Astrocyte (in vitro differentiated cells and primary cell): Measurements from ENCODE around the gene TIMM44. TPM values are rescaled to one million over a fixed set of nuclear protein-coding genes. Genes with fewer than 3 reads are reported as not detected.
A peak's percentile ranks its signal among the peaks of the same experiment; 100 is the strongest.

Experiments
- DNase-seq: peaks from one replicate; pipeline ENCODE4 v3.0.0-alpha.2; 2010; ENCODE audit warnings: low read depth
- FAIRE-seq: peaks from 2 replicates; lab custom pipeline; 2011; peaks lifted over from hg19 to GRCh38; lab: Jason Lieb, UNC
- H2AFZ ChIP-seq: 2 replicates; pipeline ENCODE4 v1.6.0; 2012; ENCODE audit warnings: low read depth, low read length, inconsistent platforms
- H3K27ac ChIP-seq: 2 replicates; pipeline ENCODE4 v1.5.1; 2011; ENCODE audit warnings: low read depth, low read length, inconsistent platforms
- H3K27me3 ChIP-seq: 2 replicates; pipeline ENCODE4 v1.6.0; 2011; ENCODE audit warnings: low read length, inconsistent platforms; ENCODE audit not compliant: insufficient read depth
- H3K36me3 ChIP-seq: 2 replicates; pipeline ENCODE4 v1.5.1; 2011; ENCODE audit warnings: low read length, inconsistent platforms; ENCODE audit not compliant: insufficient read depth
- H3K4me1 ChIP-seq: 2 replicates; pipeline ENCODE4 v1.5.1; 2011; ENCODE audit warnings: low read length, inconsistent platforms; ENCODE audit not compliant: insufficient read depth
- H3K4me2 ChIP-seq: 2 replicates; pipeline ENCODE4 v1.6.0; 2012; ENCODE audit warnings: low read length, inconsistent platforms
- H3K4me3 ChIP-seq: 2 replicates; pipeline ENCODE4 v1.5.1; 2011; ENCODE audit warnings: low read depth, mild to moderate bottlenecking, low read length, inconsistent platforms; ENCODE audit not compliant: insufficient read depth
- H3K79me2 ChIP-seq: 2 replicates; pipeline ENCODE4 v1.6.0; 2012; ENCODE audit warnings: mild to moderate bottlenecking, low read length, inconsistent platforms; ENCODE audit not compliant: insufficient read depth
- H3K9ac ChIP-seq: 2 replicates; pipeline ENCODE4 v1.6.0; 2012; ENCODE audit warnings: mild to moderate bottlenecking, low read length, inconsistent platforms
- H3K9me3 ChIP-seq: 2 replicates; pipeline ENCODE4 v1.5.1; 2012; ENCODE audit warnings: low read depth, mild to moderate bottlenecking, low read length, inconsistent platforms; ENCODE audit not compliant: insufficient read depth
- H4K20me1 ChIP-seq: 2 replicates; pipeline ENCODE4 v1.6.0; 2012; ENCODE audit warnings: low read length, inconsistent platforms; ENCODE audit not compliant: insufficient read depth
- H3K27ac Mint-ChIP-seq: one replicate; pipeline ENCODE4 v1.8.0; 2021; ENCODE audit warnings: mild to moderate bottlenecking, mixed read lengths; ENCODE audit not compliant: unreplicated experiment
- H3K27me3 Mint-ChIP-seq: one replicate; pipeline ENCODE4 v1.8.0; 2021; ENCODE audit warnings: low read depth, mixed read lengths; ENCODE audit not compliant: unreplicated experiment
- H3K36me3 Mint-ChIP-seq: one replicate; pipeline ENCODE4 v1.8.0; 2021; ENCODE audit warnings: low read depth, mixed read lengths; ENCODE audit not compliant: unreplicated experiment
- H3K4me1 Mint-ChIP-seq: one replicate; pipeline ENCODE4 v1.8.0; 2021; ENCODE audit warnings: low read depth, mixed read lengths; ENCODE audit not compliant: unreplicated experiment
- H3K4me3 Mint-ChIP-seq: one replicate; pipeline ENCODE4 v1.8.0; 2021; ENCODE audit warnings: mild to moderate bottlenecking, moderate library complexity, mixed read lengths; ENCODE audit not compliant: unreplicated experiment
- H3K9me3 Mint-ChIP-seq: one replicate; pipeline ENCODE4 v1.8.0; 2021; ENCODE audit warnings: mild to moderate bottlenecking, mixed read lengths; ENCODE audit not compliant: unreplicated experiment
- EZH2 ChIP-seq: IDR thresholded peaks from 2 replicates; pipeline ENCODE4 v1.6.1; 2012; ENCODE audit warnings: mild to moderate bottlenecking, low read length, inconsistent platforms; ENCODE audit not compliant: insufficient read depth
- total RNA-seq: library from RNA; stranded (reverse); gene quantifications from 2 replicates; pipeline ENCODE4 v1.2.1, GENCODE V29; 2021
- TF ChIP-seq, protein P1 (sequence below): IDR thresholded peaks from 2 replicates; pipeline ENCODE4 v1.5.1; 2011; ENCODE audit warnings: low read depth, mild to moderate bottlenecking, inconsistent platforms, low read length, moderate library complexity; ENCODE audit not compliant: insufficient read depth

Gene TIMM44
- total RNA-seq, 1 donor from 2014 or later: 71.1 TPM

DNA sequence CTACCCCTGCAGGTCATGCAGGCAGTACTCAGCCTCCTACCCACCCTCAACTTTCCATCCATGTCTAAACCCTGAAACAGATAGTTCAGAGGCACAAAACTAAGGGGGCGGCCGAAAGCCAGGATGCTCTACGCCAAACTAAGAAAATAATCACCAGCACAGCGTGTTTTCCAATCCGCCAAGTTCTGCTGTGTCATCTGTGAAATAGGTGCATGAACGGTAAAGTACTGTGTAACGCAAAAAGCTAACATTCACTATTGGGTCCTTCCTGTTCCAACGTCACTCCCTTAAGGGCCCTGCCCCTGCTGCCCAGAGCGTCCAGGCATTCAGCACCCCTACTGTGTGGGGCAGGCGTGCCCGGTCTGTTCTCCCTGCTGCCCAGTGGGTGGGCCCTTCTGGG, 12.2 kb upstream of the TIMM44 start:
- no peaks in the 10 kb centered on the region for H3K4me1 Mint-ChIP-seq
- H3K4me3 Mint-ChIP-seq: no peak overlapping the region
- Histone ChIP-seq H3K79me2 (no peaks in the 10 kb centered on the region), H3K36me3 (peaks cover 2% of the 10 kb centered on the region), H3K4me2 (no peak overlapping the region), H4K20me1 (no peaks in the 10 kb centered on the region), H3K9me3 (no peaks in the 10 kb centered on the region), H3K4me3 (no peak overlapping the region), H2AFZ (no peak overlapping the region), H3K27ac (no peak overlapping the region), H3K27me3 (no peaks in the 10 kb centered on the region), H3K9ac (no peak overlapping the region), H3K4me1 (peaks cover 3% of the 10 kb centered on the region)
- peaks cover 2% of the 10 kb centered on the region for H3K36me3 Mint-ChIP-seq
- no peaks in the 10 kb centered on the region for H3K27me3 Mint-ChIP-seq
- no peak for FAIRE-seq
- H3K9me3 Mint-ChIP-seq: no peaks in the 10 kb centered on the region
- no peak for DNase-seq
- peak overlapping the region; percentile 12 for H3K27ac Mint-ChIP-seq
- TF ChIP-seq, protein P1, sequence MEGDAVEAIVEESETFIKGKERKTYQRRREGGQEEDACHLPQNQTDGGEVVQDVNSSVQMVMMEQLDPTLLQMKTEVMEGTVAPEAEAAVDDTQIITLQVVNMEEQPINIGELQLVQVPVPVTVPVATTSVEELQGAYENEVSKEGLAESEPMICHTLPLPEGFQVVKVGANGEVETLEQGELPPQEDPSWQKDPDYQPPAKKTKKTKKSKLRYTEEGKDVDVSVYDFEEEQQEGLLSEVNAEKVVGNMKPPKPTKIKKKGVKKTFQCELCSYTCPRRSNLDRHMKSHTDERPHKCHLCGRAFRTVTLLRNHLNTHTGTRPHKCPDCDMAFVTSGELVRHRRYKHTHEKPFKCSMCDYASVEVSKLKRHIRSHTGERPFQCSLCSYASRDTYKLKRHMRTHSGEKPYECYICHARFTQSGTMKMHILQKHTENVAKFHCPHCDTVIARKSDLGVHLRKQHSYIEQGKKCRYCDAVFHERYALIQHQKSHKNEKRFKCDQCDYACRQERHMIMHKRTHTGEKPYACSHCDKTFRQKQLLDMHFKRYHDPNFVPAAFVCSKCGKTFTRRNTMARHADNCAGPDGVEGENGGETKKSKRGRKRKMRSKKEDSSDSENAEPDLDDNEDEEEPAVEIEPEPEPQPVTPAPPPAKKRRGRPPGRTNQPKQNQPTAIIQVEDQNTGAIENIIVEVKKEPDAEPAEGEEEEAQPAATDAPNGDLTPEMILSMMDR: no peak
- no peak for TF ChIP-seq EZH2

DNA sequence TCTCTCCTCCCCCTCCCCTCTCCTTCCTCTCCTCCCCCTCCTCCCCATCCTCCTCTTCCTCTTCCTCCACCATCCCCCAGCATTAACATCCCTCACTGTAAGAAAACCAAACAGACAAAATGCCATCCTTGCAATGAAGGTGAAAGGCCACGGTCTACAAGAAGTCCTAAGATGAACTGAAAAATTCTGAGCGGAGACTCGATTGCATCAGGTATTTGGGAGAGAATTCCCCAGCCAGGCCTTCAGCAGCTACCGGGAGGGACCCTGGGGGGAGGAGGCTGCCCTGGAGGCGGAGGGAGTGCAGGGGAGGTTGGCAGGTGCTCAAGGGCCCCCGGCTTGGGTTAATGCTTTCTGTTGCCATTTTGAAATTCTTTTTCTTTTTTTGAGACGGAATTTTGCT, 10.1 kb upstream of the TIMM44 start:
- H3K27me3 Mint-ChIP-seq: no peaks in the 10 kb centered on the region

DNA sequence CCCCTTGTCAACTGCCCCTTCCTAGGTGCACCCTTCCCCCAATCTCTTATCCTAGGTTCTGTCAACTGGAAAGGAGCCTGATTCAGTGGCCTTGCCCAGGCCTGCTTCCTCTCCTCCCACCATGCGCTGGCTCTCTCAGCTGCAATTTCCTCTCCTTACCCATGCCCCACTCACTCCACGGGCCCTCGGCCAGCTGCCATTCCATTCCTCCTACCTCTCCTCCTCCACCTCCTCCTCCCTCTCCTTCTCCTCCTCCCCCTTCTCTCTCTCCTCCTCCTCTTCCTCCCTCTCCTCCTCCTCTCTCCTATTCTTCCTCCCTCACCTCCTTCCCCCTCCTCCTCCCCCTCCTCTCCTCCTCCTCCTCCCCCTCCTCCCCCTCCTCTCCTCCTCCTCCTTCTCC, 9.6 kb upstream of the TIMM44 start:
- H3K27ac Mint-ChIP-seq: no peak overlapping the region
- FAIRE-seq (no peak), DNase-seq (peak; percentile 16)
- Histone ChIP-seq H3K79me2 (no peaks in the 10 kb centered on the region), H4K20me1 (no peaks in the 10 kb centered on the region), H3K4me3 (no peak overlapping the region), H3K4me2 (peak overlapping the region; percentile 6), H3K36me3 (no peaks in the 10 kb centered on the region), H3K9me3 (no peaks in the 10 kb centered on the region), H2AFZ (no peak overlapping the region), H3K27ac (no peak overlapping the region), H3K27me3 (no peaks in the 10 kb centered on the region), H3K9ac (no peak overlapping the region), H3K4me1 (peaks cover 3% of the 10 kb centered on the region)
- TF ChIP-seq EZH2: no peak
- TF ChIP-seq, protein P1: no peak
- no peak overlapping the region for H3K4me3 Mint-ChIP-seq
- no peaks in the 10 kb centered on the region for H3K27me3 Mint-ChIP-seq
- H3K9me3 Mint-ChIP-seq: no peaks in the 10 kb centered on the region
- peaks cover 3% of the 10 kb centered on the region for H3K36me3 Mint-ChIP-seq
- H3K4me1 Mint-ChIP-seq: no peaks in the 10 kb centered on the region

More for the DNA sequence above, 10.1 kb upstream of the TIMM44 start:
- H3K4me3 Mint-ChIP-seq: no peak overlapping the region
- no peaks in the 10 kb centered on the region for H3K27me3 ChIP-seq
- DNase-seq: no peak
- no peaks in the 10 kb centered on the region for H4K20me1 ChIP-seq
- no peak overlapping the region for H3K4me3 ChIP-seq
- H3K36me3 Mint-ChIP-seq: peaks cover 2% of the 10 kb centered on the region
- no peak for TF ChIP-seq EZH2
- TF ChIP-seq, protein P1: no peak
- H3K36me3 ChIP-seq: no peaks in the 10 kb centered on the region
- no peaks in the 10 kb centered on the region for H3K9me3 ChIP-seq
- no peaks in the 10 kb centered on the region for H3K79me2 ChIP-seq
- no peak overlapping the region for H3K27ac ChIP-seq
- no peak overlapping the region for H3K4me2 ChIP-seq
- peaks cover 3% of the 10 kb centered on the region for H3K4me1 ChIP-seq
- no peak for FAIRE-seq
- H3K9me3 Mint-ChIP-seq: no peaks in the 10 kb centered on the region
- no peak overlapping the region for H3K27ac Mint-ChIP-seq
- H3K4me1 Mint-ChIP-seq: no peaks in the 10 kb centered on the region
- H3K9ac ChIP-seq: no peak overlapping the region
- H2AFZ ChIP-seq: no peak overlapping the region
